ENCODE results near the gene TUBB3. TPM values are rescaled to one million over a fixed set of nuclear protein-coding genes. Genes with fewer than 3 reads are reported as not detected.

Gene TUBB3
- total RNA-seq, 1 experiment from 2014 or later, result 173 TPM

- CTCF ChIA-PET, result no interaction called here
- H3K36me3 ChIP-seq (ENCODE audit: control insufficient read depth in 1 of 2, insufficient read depth in 2 of 2, low read length in 2 of 2), result peaks cover 69 to 83% of the 10 kb centered on the region in 2 experiments
Observed at GRCh38 chr16:89983536-89983935, 60.4 kb downstream of the TUBB3 start.

More at GRCh38 chr16:89983536-89983935, 60.4 kb downstream of the TUBB3 start:
- RAD21 ChIA-PET (ENCODE audit: low non-redundant PET in 1 of 2, low total read pairs in 2 of 2, uncharacterized antibody in 2 of 2, unreplicated experiment in 2 of 2), result no interaction called here
- Histone ChIP-seq H3K27ac (ENCODE audit: low read depth, low read length) (no peak overlapping the region), H3K9ac (ENCODE audit: low read length) (no peak overlapping the region), H3K4me2 (ENCODE audit: low read length) (no peak overlapping the region), H3K9me3 (ENCODE audit: control insufficient read depth in 1 of 2, insufficient read depth in 1 of 2, low read depth in 1 of 2, low read length in 2 of 2) (no peaks in the 10 kb centered on the region), H3K79me2 (ENCODE audit: insufficient read depth, low read length) (peaks cover 29% of the 10 kb centered on the region), H3K4me1 (ENCODE audit: control insufficient read depth in 1 of 2, insufficient read depth in 2 of 2, low read length in 2 of 2) (no peaks in the 10 kb centered on the region), H3K9me2 (ENCODE audit: insufficient read depth) (no peaks in the 10 kb centered on the region), H2AFZ (ENCODE audit: low read depth, low read length, poor library complexity, severe bottlenecking) (no peak overlapping the region), H3K4me3 (replicated peaks in 1 of 2; ENCODE audit: low read depth in 1 of 2, low read length in 2 of 2) (no peak overlapping the region), H3K27me3 (ENCODE audit: insufficient read depth, low read length) (no peaks in the 10 kb centered on the region), H4K20me1 (ENCODE audit: insufficient read depth) (no peaks in the 10 kb centered on the region)
- POLR2A ChIA-PET, result no interaction called here
- DNase-seq (ENCODE audit: low read depth, low spot score) (no peak), ATAC-seq (no peak)
- intact Hi-C loops (cut with micrococcal nuclease), result no loop called here
- TF ChIP-seq POLR2AphosphoS5 (IDR thresholded peaks at IDR 0.05; ENCODE audit: low read depth, low read length) (no peak), SRF (IDR thresholded peaks at IDR 0.05; ENCODE audit: low read depth) (no peak), EZH2phosphoT487 (IDR thresholded peaks at IDR 0.05; ENCODE audit: borderline replicate concordance) (no peak), ZNF274 (IDR thresholded peaks at IDR 0.05; ENCODE audit: low read depth, low read length) (no peak), REST (IDR thresholded peaks at IDR 0.05; ENCODE audit: low read depth) (no peak), ZBTB33 (IDR thresholded peaks at IDR 0.05; ENCODE audit: extremely low read depth, insufficient replicate concordance, low read length) (no peak), JUND (IDR thresholded peaks at IDR 0.05) (no peak), ATF3 (IDR thresholded peaks at IDR 0.05) (no peak), EGR1 (IDR thresholded peaks at IDR 0.05; ENCODE audit: low read depth) (no peak), CTCF (IDR thresholded peaks at IDR 0.05 in 2 of 3, conservative IDR thresholded peaks at IDR 0.05 in 1 of 3; ENCODE audit: borderline replicate concordance in 1 of 3, insufficient read depth in 1 of 3, low read depth in 2 of 3, low read length in 2 of 3) (no peak), ZFX (IDR thresholded peaks at IDR 0.05) (no peak), TCF7L2 (IDR thresholded peaks at IDR 0.05; ENCODE audit: borderline replicate concordance, extremely low read depth, insufficient read depth, insufficient read length) (no peak), SP1 (IDR thresholded peaks at IDR 0.05; ENCODE audit: low read depth) (no peak), RAD21 (IDR thresholded peaks at IDR 0.05; ENCODE audit: low read depth) (no peak), EZH2 (IDR thresholded peaks at IDR 0.05) (no peak), ELF1 (IDR thresholded peaks at IDR 0.05; ENCODE audit: borderline replicate concordance, low read depth) (no peak), MAX (IDR thresholded peaks at IDR 0.05) (no peak), CEBPB (IDR thresholded peaks at IDR 0.05; ENCODE audit: low read depth) (no peak), FOSL1 (IDR thresholded peaks at IDR 0.05; ENCODE audit: low read depth) (no peak)
- no TSS peak for BruUV-seq (replicated peaks)

Measured in HCT116 (cell line).